ENCODE measurements around the gene PREX1. TPM values are rescaled to one million over a fixed set of nuclear protein-coding genes. Genes with fewer than 3 reads are reported as not detected.
A peak's percentile ranks its signal among the peaks of the same experiment; 100 is the strongest.

PREX1 gene
- total RNA-seq, 4 donors from 2014 or later = 7.5 to 10.9 (median 9.1) TPM

DNA sequence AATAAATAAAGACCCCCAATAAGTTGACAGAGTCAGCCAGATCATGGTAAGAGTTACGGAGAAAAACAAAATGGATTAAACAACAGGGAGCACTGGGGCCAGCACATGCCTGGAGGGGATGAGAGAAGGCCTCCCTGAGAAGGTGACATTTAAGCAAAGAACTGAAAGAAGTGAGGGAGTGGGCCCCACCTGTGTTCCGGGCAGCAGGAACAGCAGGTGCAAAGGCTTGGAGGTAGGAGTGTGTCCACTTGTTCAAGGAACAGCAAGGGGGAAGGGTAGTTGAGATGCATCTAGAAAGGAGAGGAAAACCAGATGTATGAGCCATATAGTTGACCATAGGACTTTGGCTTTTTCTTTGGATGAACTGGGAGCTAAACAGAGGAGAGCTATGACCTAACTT is 7.6 kb upstream of the PREX1 start:
- Histone ChIP-seq H3K36me3 (no peaks in the 10 kb centered on the region), H3K9me3 (no peaks in the 10 kb centered on the region), H3K4me1 (peaks cover 0 to 9% of the 10 kb centered on the region in 2 donors), H3K4me3 (no peak overlapping the region), H3K27ac (no peak overlapping the region), H3K27me3 (no peaks in the 10 kb centered on the region)
- DNase-seq = no peak
- intact Hi-C loops (cut with DNase I; ENCODE audit: low total_unique reads) (no loop called here), in situ Hi-C loops (cut with MboI; ENCODE audit: low sequenced_read_pairs in 4 of 4) (no loop called here)
- no peak for ATAC-seq
- TF ChIP-seq CTCF (IDR thresholded peaks at IDR 0.05 in 4 of 5, conservative IDR thresholded peaks at IDR 0.05 in 1 of 5) = no peak
- TF ChIP-seq POLR2A (IDR thresholded peaks at IDR 0.05) = no peak

- intact Hi-C loops (cut with DNase I; ENCODE audit: low total_unique reads) = no loop called here
- TF ChIP-seq POLR2A (IDR thresholded peaks at IDR 0.05) (no peak), CTCF (IDR thresholded peaks at IDR 0.05 in 4 of 5, conservative IDR thresholded peaks at IDR 0.05 in 1 of 5) (no peak)
- Histone ChIP-seq H3K9me3 (no peaks in the 10 kb centered on the region), H3K36me3 (no peaks in the 10 kb centered on the region), H3K27ac (no peak overlapping the region), H3K27me3 (no peaks in the 10 kb centered on the region), H3K4me3 (no peak overlapping the region), H3K4me1 (peaks cover 0 to 9% of the 10 kb centered on the region in 2 donors)
- no peak for DNase-seq
- in situ Hi-C loops (cut with MboI; ENCODE audit: low sequenced_read_pairs in 4 of 4) = no loop called here
- ATAC-seq = no peak
Observed at GRCh38 chr20:48834278-48834677, 6.5 kb upstream of the PREX1 start.

DNA sequence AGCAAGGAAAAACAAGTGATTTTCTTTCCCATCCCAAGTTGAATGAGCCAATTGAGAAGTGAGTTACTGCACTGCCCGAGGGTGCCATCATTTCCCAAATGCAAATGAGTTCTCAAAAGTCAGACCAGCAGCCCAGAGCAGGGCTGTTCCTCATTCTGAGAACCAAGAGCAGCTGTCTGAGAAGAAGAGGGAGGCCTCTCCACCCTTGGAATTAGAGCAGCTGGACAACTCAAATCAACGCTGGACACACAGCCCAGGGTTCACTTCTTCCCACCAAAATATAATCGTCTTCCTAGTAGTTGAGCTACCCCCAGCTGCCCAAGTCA is 4.6 kb upstream of the PREX1 start:
- H3K27ac ChIP-seq = peak overlapping the region in 1 of 4 donors; percentile 58
- no peaks in the 10 kb centered on the region for H3K36me3 ChIP-seq
- DNase-seq (no peak), ATAC-seq (no peak)
- H3K9me3 ChIP-seq = no peaks in the 10 kb centered on the region
- in situ Hi-C loops (cut with MboI; ENCODE audit: low sequenced_read_pairs in 4 of 4) = no loop called here
- intact Hi-C loops (cut with DNase I; ENCODE audit: low total_unique reads) = no loop called here
- H3K27me3 ChIP-seq = no peaks in the 10 kb centered on the region
- peaks cover 0 to 15% of the 10 kb centered on the region in 2 donors for H3K4me1 ChIP-seq
- H3K4me3 ChIP-seq = no peak overlapping the region
- TF ChIP-seq POLR2A (IDR thresholded peaks at IDR 0.05) (no peak), CTCF (IDR thresholded peaks at IDR 0.05 in 4 of 5, conservative IDR thresholded peaks at IDR 0.05 in 1 of 5) (no peak)

GRCh38 chr20:48831718-48832404 is 4.1 kb upstream of the PREX1 start:
- H3K9me3 ChIP-seq = no peaks in the 10 kb centered on the region
- intact Hi-C loops (cut with DNase I; ENCODE audit: low total_unique reads) (no loop called here), in situ Hi-C loops (cut with MboI; ENCODE audit: low sequenced_read_pairs in 4 of 4) (no loop called here)
- H3K4me3 ChIP-seq = no peak overlapping the region
- TF ChIP-seq POLR2A (IDR thresholded peaks at IDR 0.05) = no peak
- TF ChIP-seq CTCF (IDR thresholded peaks at IDR 0.05 in 4 of 5, conservative IDR thresholded peaks at IDR 0.05 in 1 of 5) = no peak
- peak overlapping the region; percentile 13 to 58 (median 53) for H3K27ac ChIP-seq
- peaks cover 0 to 17% of the 10 kb centered on the region in 2 donors for H3K4me1 ChIP-seq
- DNase-seq = peak in 1 of 2 donors; percentile 32
- no peaks in the 10 kb centered on the region for H3K27me3 ChIP-seq
- H3K36me3 ChIP-seq = no peaks in the 10 kb centered on the region
- ATAC-seq = no peak

Data from gastrocnemius medialis (tissue), 4 donors.